IMR-90 (cell line): Measurements from ENCODE around the gene ANKRD55. TPM values are rescaled to one million over a fixed set of nuclear protein-coding genes. Genes with fewer than 3 reads are reported as not detected.

Source experiments
- ATAC-seq: fragments of 200-7000 bp; cut with Tn5 transposase; 2 replicates; pipeline ENCODE4 v1.9.1; 2020; ENCODE audit warnings: low read depth, mild to moderate bottlenecking, moderate library complexity
- BruUV-seq: library from RNA; stranded (reverse); fragments of 400-500 nt; replicated peaks from 2 replicates; lab custom pipeline; 2021; lab: Mats Ljungman, UMichigan
- CTCF ChIA-PET: fragments of 300-600 bp; formaldehyde crosslinking; extraction: SDS; loops from one replicate; lab custom pipeline; 2021; ENCODE audit warnings: antibody characterized with exemption; lab: Yijun Ruan, JAX
- POLR2A ChIA-PET: fragments of 300-600 bp; sonication (Branson Sonifier 250); formaldehyde crosslinking; loops from one replicate; lab custom pipeline; 2022; ENCODE audit warnings: antibody characterized with exemption; ENCODE audit not compliant: unreplicated experiment; lab: Charles Lee
- DNase-seq: peaks from one replicate; pipeline ENCODE4 v3.0.0; 2013
- H2AFZ ChIP-seq: replicated peaks from 2 replicates; pipeline ENCODE3; 2013; ENCODE audit warnings: low read length, mild to moderate bottlenecking; ENCODE audit not compliant: poor library complexity
- H2AK5ac ChIP-seq: 2 replicates; pipeline ENCODE4 v1.6.1; 2013; ENCODE audit warnings: low read depth, low read length, inconsistent platforms
- H2AK9ac ChIP-seq: replicated peaks from 2 replicates; pipeline ENCODE3; 2013; ENCODE audit warnings: mild to moderate bottlenecking, low read depth, low read length, moderate library complexity; ENCODE audit not compliant: poor library complexity
- H2BK120ac ChIP-seq: 2 replicates; pipeline ENCODE4 v1.6.1; 2013; ENCODE audit warnings: low read depth, low read length, inconsistent platforms
- H2BK15ac ChIP-seq: 3 replicates; pipeline ENCODE4 v1.6.1; 2013; ENCODE audit warnings: low read depth, low read length, inconsistent platforms
- H2BK20ac ChIP-seq: 2 replicates; pipeline ENCODE4 v1.6.1; 2013; ENCODE audit warnings: low read depth, mild to moderate bottlenecking, inconsistent platforms, low read length, moderate library complexity
- H2BK5ac ChIP-seq: 2 replicates; pipeline ENCODE4 v1.6.1; 2013; ENCODE audit warnings: mild to moderate bottlenecking, low read depth, low read length, inconsistent platforms; ENCODE audit not compliant: poor library complexity, severe bottlenecking
- H3K14ac ChIP-seq: replicated peaks from 2 replicates; pipeline ENCODE4 v1.6.1; 2013; ENCODE audit warnings: low read depth, low read length, inconsistent platforms
- H3K18ac ChIP-seq: 2 replicates; pipeline ENCODE4 v1.6.1; 2013; ENCODE audit warnings: low read depth, low read length, control low read depth
- H3K23ac ChIP-seq: 2 replicates; pipeline ENCODE4 v1.6.1; 2013; ENCODE audit warnings: low read depth, low read length, inconsistent platforms
- H3K27ac ChIP-seq: 2 replicates; pipeline ENCODE4 v1.5.1; 2013; ENCODE audit warnings: mild to moderate bottlenecking, control low read depth, low read length; ENCODE audit not compliant: insufficient read depth
- H3K27me3 ChIP-seq: 2 replicates; pipeline ENCODE4 v1.6.1; 2013; ENCODE audit warnings: low read length; ENCODE audit not compliant: control insufficient read depth, insufficient read depth
- H3K36me3 ChIP-seq: 2 replicates; pipeline ENCODE4 v1.6.1; 2013; ENCODE audit warnings: low read length, mixed read lengths; ENCODE audit not compliant: control insufficient read depth, insufficient read depth
- H3K4ac ChIP-seq: 2 replicates; pipeline ENCODE4 v1.6.1; 2013; ENCODE audit warnings: low read depth, low read length, inconsistent platforms
- H3K4me1 ChIP-seq: 2 replicates; pipeline ENCODE4 v1.6.1; 2013; ENCODE audit warnings: low read length, mixed read lengths; ENCODE audit not compliant: control insufficient read depth, insufficient read depth
- H3K4me2 ChIP-seq: 2 replicates; pipeline ENCODE4 v1.6.1; 2013; ENCODE audit warnings: low read depth, mild to moderate bottlenecking, control low read depth, low read length, moderate library complexity
- H3K4me3 ChIP-seq: 2 replicates; pipeline ENCODE4 v1.5.1; 2013; ENCODE audit warnings: low read depth, mild to moderate bottlenecking, control low read depth, low read length, moderate library complexity; ENCODE audit not compliant: insufficient read depth
- H3K56ac ChIP-seq: 2 replicates; pipeline ENCODE4 v1.6.1; 2013; ENCODE audit warnings: low read length, inconsistent platforms; ENCODE audit not compliant: insufficient read depth; ENCODE audit errors: extremely low read depth
- H3K79me1 ChIP-seq, 2 experiments: 2 replicates each; pipeline ENCODE4 v1.6.1; 2013; ENCODE audit warnings: low read length in 2 of 2, inconsistent platforms in 1 of 2, low read depth in 1 of 2
- H3K9ac ChIP-seq: 2 replicates; pipeline ENCODE4 v1.6.1; 2013; ENCODE audit warnings: low read depth, low read length, control low read depth
- H3K9me1 ChIP-seq: 2 replicates; pipeline ENCODE4 v1.6.1; 2013; ENCODE audit warnings: low read length, inconsistent platforms; ENCODE audit not compliant: insufficient read depth
- H3K9me3 ChIP-seq: 2 replicates; pipeline ENCODE4 v1.6.1; 2013; ENCODE audit warnings: low read length; ENCODE audit not compliant: control insufficient read depth, insufficient read depth
- H4K20me1 ChIP-seq: 2 replicates; pipeline ENCODE4 v1.6.1; 2013; ENCODE audit warnings: low read length, inconsistent platforms; ENCODE audit not compliant: insufficient read depth
- H4K5ac ChIP-seq: 2 replicates; pipeline ENCODE4 v1.6.1; 2013; ENCODE audit warnings: mild to moderate bottlenecking, low read depth, low read length, control low read depth
- H4K8ac ChIP-seq, 2 experiments: 2 replicates each; pipeline ENCODE4 v1.6.1; 2013; ENCODE audit warnings: low read depth in 2 of 2, low read length in 2 of 2, control low read depth in 1 of 2, inconsistent platforms in 1 of 2
- H4K91ac ChIP-seq: 2 replicates; pipeline ENCODE4 v1.6.1; 2013; ENCODE audit warnings: low read depth, low read length, inconsistent platforms; ENCODE audit not compliant: insufficient read depth
- BHLHE40 ChIP-seq: fragments of 150-350 bp; IDR thresholded peaks from 2 replicates; pipeline ENCODE4 v1.6.1; 2016; ENCODE audit warnings: mild to moderate bottlenecking, low read depth, low read length
- CEBPB ChIP-seq: IDR thresholded peaks from 2 replicates; pipeline ENCODE4 v1.6.1; 2012; ENCODE audit warnings: low read depth, low read length, improper control_type of control experiment
- ELK1 ChIP-seq: fragments of 150-350 bp; IDR thresholded peaks from 2 replicates; pipeline ENCODE4 v1.6.1; 2016; ENCODE audit warnings: low read depth, mild to moderate bottlenecking, low read length, moderate library complexity, borderline replicate concordance
- FOS ChIP-seq: fragments of 150-350 bp; IDR thresholded peaks from 2 replicates; pipeline ENCODE4 v1.6.1; 2016; ENCODE audit warnings: low read depth, low read length
- MAFK ChIP-seq: IDR thresholded peaks from 2 replicates; pipeline ENCODE4 v1.6.1; 2012; ENCODE audit warnings: low read depth, low read length, improper control_type of control experiment
- NFE2L2 ChIP-seq: fragments of 150-350 bp; IDR thresholded peaks from 2 replicates; pipeline ENCODE4 v1.6.1; 2016; ENCODE audit warnings: low read depth, mild to moderate bottlenecking, low read length
- POLR2A ChIP-seq: IDR thresholded peaks from 2 replicates; pipeline ENCODE4 v1.6.1; 2012; ENCODE audit warnings: mild to moderate bottlenecking, low read depth, low read length
- RAD21 ChIP-seq: IDR thresholded peaks from 2 replicates; pipeline ENCODE4 v1.6.1; 2012; ENCODE audit warnings: low read length, improper control_type of control experiment
- RCOR1 ChIP-seq: IDR thresholded peaks from 2 replicates; pipeline ENCODE4 v1.6.1; 2012; ENCODE audit warnings: mild to moderate bottlenecking, low read length, improper control_type of control experiment; ENCODE audit not compliant: insufficient replicate concordance
- SMC3 ChIP-seq: fragments of 150-350 bp; IDR thresholded peaks from 2 replicates; pipeline ENCODE4 v1.6.1; 2016; ENCODE audit warnings: low read depth, mild to moderate bottlenecking, antibody characterized with exemption, low read length, moderate library complexity
- USF2 ChIP-seq: fragments of 150-350 bp; IDR thresholded peaks from 2 replicates; pipeline ENCODE4 v1.6.1; 2017; ENCODE audit warnings: mild to moderate bottlenecking, antibody characterized with exemption, low read length, low read depth
- WGBS, 2 experiments: methylation state at CpG; one replicate each; pipeline versions ENCODE4 v1.1.5 to v1.1.7; 2013; ENCODE audit warnings: missing lambda C conversion rate in 2 of 2; ENCODE audit not compliant: insufficient read length in 1 of 2; ENCODE audit errors: extremely low coverage in 2 of 2; 5-methylcytosine and 5-hydroxymethylcytosine counted together
- dilution Hi-C: fragments of 300-500 bp; cut with HindIII; formaldehyde crosslinking; loops from one replicate; pipeline ENCODE4 v1.14.3; 2018; ENCODE audit warnings: low sequenced_read_pairs; ENCODE audit not compliant: unreplicated experiment
- in situ Hi-C: fragments of 300-500 bp; cut with MboI; formaldehyde crosslinking; loops from 3 replicates; pipeline ENCODE4 v1.14.3; 2019; ENCODE audit warnings: low sequenced_read_pairs, inconsistent platforms, mixed read lengths
- intact Hi-C: fragments of 100-400 bp; cut with micrococcal nuclease; formaldehyde crosslinking; loops from 2 replicates; pipeline ENCODE4 v1.10.0; 2022
- polyA plus RNA-seq, 3 experiments: library from polyadenylated mRNA; depleted of rRNA; stranded (reverse); fragments of >200 nt; gene quantifications; 2 replicates each; pipeline ENCODE4 v1.2.3, GENCODE V29; 2012; ENCODE audit warnings: low replicate concordance in 1 of 3
- total RNA-seq: library from RNA; depleted of rRNA; stranded (reverse); fragments of >200 nt; gene quantifications from 2 replicates; pipeline ENCODE4 v1.2.3, GENCODE V29; 2012

The ANKRD55 gene
- total and polyA plus RNA-seq, 2 of the 4 experiments (the other 2 are of a cell fraction), result not detected

GRCh38 chr5:56076486-56076885, 156.6 kb downstream of the ANKRD55 start (continued):
- no peak for TF ChIP-seq USF2
- TF ChIP-seq SMC3, result no peak

- 0 out of 3 replicates have a peak overlapping the region, but pooled peaks have one; percentile 9 for H2BK15ac ChIP-seq
Measured at GRCh38 chr5:56075361-56075760, 157.8 kb downstream of the ANKRD55 start.

More at GRCh38 chr5:56075361-56075760, 157.8 kb downstream of the ANKRD55 start:
- Histone ChIP-seq H3K9me1 (0 out of 2 replicates have a peak, but pooled peaks cover 3% of the 10 kb centered on the region), H3K23ac (peak overlapping the region; percentile 10; the same call in 1 of the 2 replicates), H3K4ac (no peak overlapping the region), H4K91ac (no peak overlapping the region), H3K79me1 (no peaks in the 10 kb centered on the region), H3K27me3 (no peaks in the 10 kb centered on the region), H3K4me1 (peaks cover 18% of the 10 kb centered on the region; the same call in 1 of the 2 replicates), H3K27ac (peak overlapping the region; percentile 52; the same call in 1 of the 2 replicates), H3K4me3 (no peak overlapping the region), H3K18ac (peak overlapping the region; percentile 48; the same call in 1 of the 2 replicates), H2BK5ac (no peak overlapping the region), H3K9ac (no peak overlapping the region), H3K4me2 (no peak overlapping the region), H2AK9ac (no peak overlapping the region), H2BK20ac (peak overlapping the region; percentile 8; the same call in 1 of the 2 replicates), H3K14ac (no peak overlapping the region), H2AFZ (no peak overlapping the region), H3K9me3 (no peaks in the 10 kb centered on the region), H3K56ac (no peak overlapping the region), H3K36me3 (no peaks in the 10 kb centered on the region), H4K20me1 (no peaks in the 10 kb centered on the region), H2BK120ac (no peak overlapping the region), H2AK5ac (no peak overlapping the region), H4K5ac (peak overlapping the region; percentile 57; the same call in 1 of the 2 replicates), H4K8ac (no peak overlapping the region)
- in situ Hi-C loops (no loop called here), intact Hi-C loops (no loop called here), dilution Hi-C loops (no loop called here)
- ChIA-PET CTCF (interaction anchor here (0.6 kb wide), 1 partner anchor 17 kb away, joined by 3 read pairs; no protein-coding TSS in a partner anchor), POLR2A (no interaction called here)
- TF ChIP-seq RAD21 (no peak), SMC3 (no peak), ELK1 (no peak), CEBPB (no peak), MAFK (no peak), POLR2A (no peak), BHLHE40 (no peak), NFE2L2 (no peak), RCOR1 (no peak), FOS (no peak)
- no TSS peak for BruUV-seq
- DNase-seq (peak; percentile 52), ATAC-seq (0 out of 2 replicates have a peak, but pooled peaks have one; percentile 27)
- 60% methylated on average over 1 of the region's 2 CpGs; no CpG with 5 or more reads in 1 of the 2 experiments for WGBS, 2 experiments
